PC-9 (cell line): ENCODE results near the gene IL1F10. TPM values are rescaled to one million over a fixed set of nuclear protein-coding genes. Genes with fewer than 3 reads are reported as not detected.

Source experiments
- BruUV-seq: library from RNA; stranded (reverse); fragments of 400-500 nt; replicated peaks from 2 replicates; lab custom pipeline; 2021; lab: Mats Ljungman, UMichigan
- CTCF ChIA-PET: fragments of 300-600 bp; sonication (Branson Sonifier 250); formaldehyde crosslinking; loops from one replicate; lab custom pipeline; 2022; ENCODE audit warnings: antibody characterized with exemption; lab: Charles Lee
- POLR2A ChIA-PET: fragments of 300-600 bp; sonication (Branson Sonifier 250); formaldehyde crosslinking; loops from one replicate; lab custom pipeline; 2022; ENCODE audit warnings: antibody characterized with exemption; ENCODE audit not compliant: unreplicated experiment; lab: Charles Lee
- DNase-seq, 2 experiments: peaks; one replicate each; pipeline versions ENCODE4 v3.0.0 to v3.0.0-alpha.2; 2015 to 2022; ENCODE audit warnings: mixed read lengths in 1 of 2
- H2AFZ ChIP-seq: fragments of 200-600 bp; sonication (generic); 2 replicates; pipeline ENCODE4 v1.8.1; 2017; ENCODE audit warnings: antibody characterized with exemption
- H3F3A ChIP-seq: fragments of 200-600 bp; sonication (generic); 2 replicates; pipeline ENCODE4 v1.8.1; 2017; ENCODE audit warnings: antibody characterized with exemption, mild to moderate bottlenecking, low read depth; ENCODE audit not compliant: insufficient read depth
- H3K27ac ChIP-seq: fragments of 200-600 bp; sonication (generic); 2 replicates; pipeline ENCODE4 v1.6.1; 2016; ENCODE audit warnings: mixed run types
- H3K27me3 ChIP-seq: fragments of 200-600 bp; sonication (generic); 2 replicates; pipeline ENCODE4 v1.6.1; 2016; ENCODE audit warnings: low read depth, mixed run types; ENCODE audit not compliant: insufficient read depth
- H3K36me3 ChIP-seq: fragments of 200-600 bp; sonication (generic); 2 replicates; pipeline ENCODE4 v1.6.1; 2016; ENCODE audit warnings: low read depth, mixed run types
- H3K4me1 ChIP-seq: fragments of 200-600 bp; sonication (generic); replicated peaks from 2 replicates; pipeline ENCODE4 v1.6.1; 2016; ENCODE audit warnings: mixed run types; ENCODE audit not compliant: insufficient read depth
- H3K4me2 ChIP-seq: fragments of 200-600 bp; sonication (generic); 2 replicates; pipeline ENCODE4 v1.6.1; 2017; ENCODE audit warnings: mixed run types
- H3K4me3 ChIP-seq: fragments of 200-600 bp; sonication (generic); 2 replicates; pipeline ENCODE4 v1.6.1; 2016; ENCODE audit warnings: mixed run types
- H3K79me2 ChIP-seq: fragments of 200-600 bp; sonication (generic); 2 replicates; pipeline ENCODE4 v1.6.1; 2017; ENCODE audit warnings: low read depth, mixed run types
- H3K9me2 ChIP-seq: fragments of 200-600 bp; sonication (generic); 2 replicates; pipeline ENCODE4 v1.8.1; 2017; ENCODE audit warnings: mild to moderate bottlenecking; ENCODE audit not compliant: insufficient read depth
- H3K9me3 ChIP-seq: fragments of 200-600 bp; sonication (generic); 2 replicates; pipeline ENCODE4 v1.8.1; 2016; ENCODE audit warnings: low read depth; ENCODE audit not compliant: insufficient read depth
- H4K20me1 ChIP-seq: fragments of 200-600 bp; sonication (generic); 2 replicates; pipeline ENCODE4 v1.8.1; 2017; ENCODE audit not compliant: insufficient read depth
- EZH2 ChIP-seq: fragments of 200-600 bp; sonication (generic); IDR thresholded peaks from 2 replicates; pipeline ENCODE4 v1.8.0; 2017; ENCODE audit warnings: antibody characterized with exemption, low read depth
- intact Hi-C: fragments of 100-400 bp; cut with micrococcal nuclease; formaldehyde crosslinking; loops from one replicate; pipeline ENCODE4 v1.10.0; 2022; ENCODE audit not compliant: unreplicated experiment
- total RNA-seq: library from RNA; stranded (reverse); gene quantifications from 2 replicates; pipeline ENCODE4 v1.2.3, GENCODE V29; 2021
- TF ChIP-seq, protein P1 (sequence below): fragments of 200-600 bp; sonication (generic); conservative IDR thresholded peaks from 2 replicates; pipeline ENCODE4 v1.6.1; 2017; ENCODE audit warnings: mixed run types, antibody characterized with exemption, mild to moderate bottlenecking, moderate library complexity

Gene IL1F10
- total RNA-seq, 1 experiment from 2014 or later: not detected

DNA sequence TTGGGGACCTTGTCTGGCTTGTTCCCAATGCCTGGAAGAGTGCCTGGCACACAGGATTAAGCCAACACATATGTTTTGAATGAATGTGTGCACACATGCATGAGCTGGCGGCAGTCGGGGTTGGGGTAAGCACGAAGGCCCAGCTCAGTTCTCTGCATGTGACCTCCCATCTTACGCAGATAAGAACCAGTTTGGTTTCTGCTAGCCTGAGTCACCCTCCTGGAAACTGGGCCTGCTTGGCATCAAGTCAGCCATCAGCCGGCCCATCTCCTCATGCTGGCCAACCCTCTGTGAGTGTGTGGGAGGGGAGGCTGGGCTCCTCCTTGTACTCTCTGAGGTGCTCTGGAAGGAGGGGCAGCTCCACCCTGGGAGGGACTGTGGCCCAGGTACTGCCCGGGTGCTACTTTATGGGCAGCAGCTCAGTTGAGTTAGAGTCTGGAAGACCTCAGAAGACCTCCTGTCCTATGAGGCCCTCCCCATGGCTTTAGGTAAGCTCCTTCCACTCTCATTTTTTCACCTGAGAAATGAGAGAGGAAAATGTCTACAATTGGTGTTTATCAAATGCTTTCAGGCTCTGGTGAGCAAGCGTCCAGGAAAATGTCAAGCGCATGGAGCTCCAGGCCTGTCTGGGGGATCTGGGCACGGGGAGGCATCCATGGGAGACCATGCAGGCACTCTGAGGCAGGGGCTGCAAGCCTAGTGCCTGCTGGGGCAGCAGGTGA is 49.9 kb downstream of the IL1F10 start:
- no peaks in the 10 kb centered on the region for H3K9me3 ChIP-seq
- DNase-seq: peak; percentile 89 to 90
- TF ChIP-seq EZH2: no peak
- TF ChIP-seq, protein P1, sequence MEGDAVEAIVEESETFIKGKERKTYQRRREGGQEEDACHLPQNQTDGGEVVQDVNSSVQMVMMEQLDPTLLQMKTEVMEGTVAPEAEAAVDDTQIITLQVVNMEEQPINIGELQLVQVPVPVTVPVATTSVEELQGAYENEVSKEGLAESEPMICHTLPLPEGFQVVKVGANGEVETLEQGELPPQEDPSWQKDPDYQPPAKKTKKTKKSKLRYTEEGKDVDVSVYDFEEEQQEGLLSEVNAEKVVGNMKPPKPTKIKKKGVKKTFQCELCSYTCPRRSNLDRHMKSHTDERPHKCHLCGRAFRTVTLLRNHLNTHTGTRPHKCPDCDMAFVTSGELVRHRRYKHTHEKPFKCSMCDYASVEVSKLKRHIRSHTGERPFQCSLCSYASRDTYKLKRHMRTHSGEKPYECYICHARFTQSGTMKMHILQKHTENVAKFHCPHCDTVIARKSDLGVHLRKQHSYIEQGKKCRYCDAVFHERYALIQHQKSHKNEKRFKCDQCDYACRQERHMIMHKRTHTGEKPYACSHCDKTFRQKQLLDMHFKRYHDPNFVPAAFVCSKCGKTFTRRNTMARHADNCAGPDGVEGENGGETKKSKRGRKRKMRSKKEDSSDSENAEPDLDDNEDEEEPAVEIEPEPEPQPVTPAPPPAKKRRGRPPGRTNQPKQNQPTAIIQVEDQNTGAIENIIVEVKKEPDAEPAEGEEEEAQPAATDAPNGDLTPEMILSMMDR: no peak
- no peaks in the 10 kb centered on the region for H3K79me2 ChIP-seq
- ChIA-PET POLR2A (interaction anchor here (0.5 to 0.7 kb wide), 7 partner anchors 20 to 533 kb away, joined by 3 to 6 read pairs (median 5); partner anchors contain the start of gene CHCHD5), CTCF (interaction anchor here (0.5 to 1.1 kb wide), 6 partner anchors 19 to 84 kb away, joined by 3 to 5 read pairs (median 3); no protein-coding TSS in a partner anchor)
- intact Hi-C loops: no loop called here
- no peak overlapping the region for H2AFZ ChIP-seq
- peaks cover 26% of the 10 kb centered on the region for H3K4me1 ChIP-seq
- H3K36me3 ChIP-seq: no peaks in the 10 kb centered on the region
- H3K4me2 ChIP-seq: peak overlapping the region; percentile 56
- no TSS peak for BruUV-seq
- no peaks in the 10 kb centered on the region for H4K20me1 ChIP-seq
- peak overlapping the region; percentile 69 for H3K27ac ChIP-seq
- no peaks in the 10 kb centered on the region for H3K27me3 ChIP-seq
- H3K9me2 ChIP-seq: no peaks in the 10 kb centered on the region
- H3K4me3 ChIP-seq: no peak overlapping the region
- H3F3A ChIP-seq: peaks cover 9% of the 10 kb centered on the region; the same call in 1 of the 2 replicates

DNA sequence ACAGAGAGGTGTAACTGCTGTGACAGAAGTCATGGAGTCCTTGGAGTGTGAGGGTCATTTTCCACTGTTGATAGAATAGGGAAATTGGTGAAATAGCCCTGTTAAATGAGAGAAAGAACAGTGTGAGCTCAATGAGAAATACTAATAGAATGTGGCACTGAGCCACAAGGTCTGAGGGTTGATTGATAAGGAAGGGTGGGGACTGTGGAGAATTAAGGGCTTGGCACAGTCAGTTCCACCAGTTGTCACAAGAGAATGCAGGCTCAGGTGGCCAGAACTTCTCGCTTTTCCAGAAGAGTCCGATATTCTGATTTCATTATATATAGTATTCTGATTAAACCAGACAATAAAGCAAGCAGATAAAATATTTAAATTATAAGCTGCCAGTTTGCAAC is 50.5 kb downstream of the IL1F10 start:
- H3K9me2 ChIP-seq: no peaks in the 10 kb centered on the region
- intact Hi-C loops: no loop called here
- H4K20me1 ChIP-seq: no peaks in the 10 kb centered on the region
- peaks cover 9% of the 10 kb centered on the region; the same call in 1 of the 2 replicates for H3F3A ChIP-seq
- H3K27ac ChIP-seq: peak overlapping the region; percentile 56
- H3K9me3 ChIP-seq: no peaks in the 10 kb centered on the region
- ChIA-PET CTCF (interaction anchor here (0.5 to 1.1 kb wide), 5 partner anchors 19 to 83 kb away, joined by 3 to 4 read pairs (median 3); no protein-coding TSS in a partner anchor), POLR2A (interaction anchor here (0.5 to 0.7 kb wide), 3 partner anchors 40 to 117 kb away, joined by 3 to 6 read pairs (median 5); no protein-coding TSS in a partner anchor)
- TF ChIP-seq EZH2: no peak
- TF ChIP-seq, protein P1: no peak
- no peaks in the 10 kb centered on the region for H3K79me2 ChIP-seq
- TSS peak; percentile 63 for BruUV-seq
- H3K4me1 ChIP-seq: peaks cover 26% of the 10 kb centered on the region
- peak; percentile 19 to 66 for DNase-seq
- no peak overlapping the region for H2AFZ ChIP-seq
- no peaks in the 10 kb centered on the region for H3K36me3 ChIP-seq
- H3K4me2 ChIP-seq: peak overlapping the region; percentile 56
- no peaks in the 10 kb centered on the region for H3K27me3 ChIP-seq
- H3K4me3 ChIP-seq: no peak overlapping the region

DNA sequence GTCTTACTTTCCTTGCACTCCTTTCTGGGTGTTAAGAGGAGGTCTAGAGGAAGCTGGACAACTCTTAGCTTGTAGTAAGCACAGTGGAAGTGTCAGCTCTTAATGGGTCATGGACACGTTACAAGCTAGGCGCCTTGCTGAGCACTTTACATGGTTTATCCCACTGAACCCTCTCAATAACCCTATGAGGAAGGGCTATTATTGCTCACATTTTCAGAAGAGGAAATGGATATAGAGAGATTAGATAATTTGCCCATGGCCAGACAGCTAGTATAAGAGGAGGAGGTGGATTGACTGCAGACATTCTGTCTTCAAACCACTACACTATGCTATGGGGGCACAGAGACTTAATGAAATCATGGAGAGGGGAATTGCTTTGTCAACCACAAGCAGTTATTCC is 51.3 kb downstream of the IL1F10 start:
- intact Hi-C loops: no loop called here
- H3K9me3 ChIP-seq: no peaks in the 10 kb centered on the region
- H3K79me2 ChIP-seq: no peaks in the 10 kb centered on the region
- H3K27me3 ChIP-seq: no peaks in the 10 kb centered on the region
- ChIA-PET POLR2A (no interaction called here), CTCF (interaction anchor here (0.6 kb wide), 1 partner anchor 129 kb away, joined by 6 read pairs; no protein-coding TSS in a partner anchor)
- H3K27ac ChIP-seq: no peak overlapping the region
- no peaks in the 10 kb centered on the region for H4K20me1 ChIP-seq
- no peak overlapping the region for H2AFZ ChIP-seq
- no peak overlapping the region for H3K4me2 ChIP-seq
- DNase-seq: no peak
- peaks cover 30% of the 10 kb centered on the region for H3K4me1 ChIP-seq
- no TSS peak for BruUV-seq
- H3K9me2 ChIP-seq: no peaks in the 10 kb centered on the region
- no peaks in the 10 kb centered on the region for H3K36me3 ChIP-seq
- peaks cover 9% of the 10 kb centered on the region; the same call in 1 of the 2 replicates for H3F3A ChIP-seq
- H3K4me3 ChIP-seq: no peak overlapping the region
- TF ChIP-seq EZH2: no peak
- TF ChIP-seq, protein P1: no peak
